Astrocyte of the cerebellum (primary cell): ENCODE measurements around the gene PCNX2.

Experiments
- DNase-seq: peaks from one replicate; pipeline ENCODE4 v3.0.0-alpha.2; 2011; ENCODE audit warnings: low read depth
- H3K4me3 ChIP-seq: 2 replicates; pipeline ENCODE4 v1.5.1; 2011; ENCODE audit warnings: mild to moderate bottlenecking, low read depth, low read length, moderate library complexity
- in situ Hi-C: cut with HindIII; loops from 2 replicates; pipeline ENCODE4 v1.10.0; 2017; ENCODE audit warnings: low sequenced_read_pairs
- TF ChIP-seq, protein P1 (sequence below): IDR thresholded peaks from 2 replicates; pipeline ENCODE4 v1.5.1; 2012; ENCODE audit warnings: low read length, low read depth, moderate library complexity, mild to moderate bottlenecking; ENCODE audit errors: missing control alignments

The PCNX2 gene

DNA sequence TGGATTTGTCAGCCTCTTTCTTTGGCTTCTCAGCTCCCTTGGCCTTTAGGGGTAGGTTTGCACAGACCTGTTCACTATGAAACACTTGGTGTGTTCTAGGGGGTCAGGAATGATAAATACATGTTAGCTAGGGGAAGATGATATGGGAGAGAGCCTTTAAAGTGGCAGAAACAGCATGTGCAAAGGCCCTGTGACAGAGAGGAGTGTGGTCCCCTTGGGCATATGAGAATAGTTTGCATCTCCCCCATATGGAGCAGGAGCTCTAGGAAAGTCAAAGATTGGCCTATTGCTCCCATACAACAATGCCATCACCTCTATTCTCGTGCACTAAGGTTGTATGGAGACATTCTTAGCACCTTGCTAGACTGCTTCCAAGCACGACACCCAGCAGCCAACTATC lies 355.8 kb downstream of the PCNX2 start:
- TF ChIP-seq, protein P1, sequence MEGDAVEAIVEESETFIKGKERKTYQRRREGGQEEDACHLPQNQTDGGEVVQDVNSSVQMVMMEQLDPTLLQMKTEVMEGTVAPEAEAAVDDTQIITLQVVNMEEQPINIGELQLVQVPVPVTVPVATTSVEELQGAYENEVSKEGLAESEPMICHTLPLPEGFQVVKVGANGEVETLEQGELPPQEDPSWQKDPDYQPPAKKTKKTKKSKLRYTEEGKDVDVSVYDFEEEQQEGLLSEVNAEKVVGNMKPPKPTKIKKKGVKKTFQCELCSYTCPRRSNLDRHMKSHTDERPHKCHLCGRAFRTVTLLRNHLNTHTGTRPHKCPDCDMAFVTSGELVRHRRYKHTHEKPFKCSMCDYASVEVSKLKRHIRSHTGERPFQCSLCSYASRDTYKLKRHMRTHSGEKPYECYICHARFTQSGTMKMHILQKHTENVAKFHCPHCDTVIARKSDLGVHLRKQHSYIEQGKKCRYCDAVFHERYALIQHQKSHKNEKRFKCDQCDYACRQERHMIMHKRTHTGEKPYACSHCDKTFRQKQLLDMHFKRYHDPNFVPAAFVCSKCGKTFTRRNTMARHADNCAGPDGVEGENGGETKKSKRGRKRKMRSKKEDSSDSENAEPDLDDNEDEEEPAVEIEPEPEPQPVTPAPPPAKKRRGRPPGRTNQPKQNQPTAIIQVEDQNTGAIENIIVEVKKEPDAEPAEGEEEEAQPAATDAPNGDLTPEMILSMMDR: no peak
- no peak overlapping the region for H3K4me3 ChIP-seq
- no peak for DNase-seq
- in situ Hi-C loops: no loop called here

DNA sequence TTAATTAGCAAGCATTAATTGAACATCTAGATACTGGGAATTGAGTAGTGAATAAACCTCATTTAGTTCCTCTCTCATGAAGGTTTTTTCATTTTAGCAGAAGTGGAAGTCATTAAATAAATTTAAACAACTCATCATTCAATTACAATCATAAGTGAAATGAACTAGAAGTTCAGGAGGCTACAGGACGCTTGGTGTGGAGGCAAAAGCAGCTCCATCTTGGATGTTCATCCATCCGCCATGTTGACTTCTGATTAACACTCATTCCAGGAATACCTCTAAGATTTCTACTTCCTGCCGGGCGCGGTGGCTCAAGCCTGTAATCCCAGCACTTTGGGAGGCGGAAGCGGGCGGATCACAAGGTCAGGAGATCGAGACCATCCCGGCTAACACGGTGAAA lies 356.6 kb downstream of the PCNX2 start:
- no peak for DNase-seq
- in situ Hi-C loops: no loop called here
- TF ChIP-seq, protein P1: no peak
- H3K4me3 ChIP-seq: no peak overlapping the region

DNA sequence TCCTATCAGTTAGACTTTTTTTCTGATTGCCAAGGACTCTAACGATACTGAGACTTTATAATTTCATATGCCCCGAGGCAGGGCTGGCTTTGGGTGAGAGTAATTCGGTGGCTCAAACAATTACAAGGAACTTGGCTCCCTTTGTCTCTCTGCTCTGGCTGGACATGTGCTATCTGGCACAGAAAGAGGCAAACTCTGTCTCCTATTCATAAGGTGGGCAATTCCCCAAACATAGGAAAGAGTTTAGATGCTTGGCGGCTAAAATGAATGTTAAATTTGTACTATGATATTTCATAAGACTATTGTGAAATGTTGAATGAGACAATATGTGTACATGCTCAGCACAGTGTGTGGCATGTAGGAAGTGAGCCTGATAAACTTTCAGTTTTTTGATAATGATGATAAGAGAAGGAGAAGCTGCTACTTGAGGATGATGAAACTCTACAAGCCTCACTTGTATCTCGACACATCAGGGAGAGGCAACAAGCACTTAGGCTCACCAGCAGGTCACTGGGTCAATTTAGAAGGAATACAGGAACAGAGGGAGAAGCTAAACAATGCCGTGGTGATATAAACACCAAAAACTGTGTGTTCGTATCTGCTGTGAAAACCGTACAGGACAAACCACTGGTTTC lies 357.7 kb downstream of the PCNX2 start:
- DNase-seq: no peak
- TF ChIP-seq, protein P1: no peak
- in situ Hi-C loops: no loop called here
- H3K4me3 ChIP-seq: no peak overlapping the region

DNA sequence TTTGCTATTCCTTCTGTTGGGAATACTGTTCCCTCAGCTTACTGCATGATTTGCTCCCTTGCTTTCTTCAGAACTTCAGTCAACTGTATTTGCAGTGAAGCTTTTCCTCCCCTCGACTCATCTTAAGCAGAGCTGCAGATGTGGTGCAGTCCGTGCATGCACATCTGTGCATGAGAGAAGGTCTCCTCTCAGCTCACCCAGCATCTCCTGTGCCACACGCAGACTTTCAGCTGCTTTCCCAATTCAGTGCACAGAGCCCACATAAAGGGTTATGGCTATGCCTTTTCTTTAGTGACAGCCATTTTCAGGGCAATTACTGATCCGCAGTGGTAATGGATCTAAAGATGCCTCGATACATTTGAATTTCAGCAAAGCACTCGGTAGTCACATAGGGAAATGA lies 358.6 kb downstream of the PCNX2 start:
- in situ Hi-C loops: no loop called here
- no peak for DNase-seq
- TF ChIP-seq, protein P1: no peak
- no peak overlapping the region for H3K4me3 ChIP-seq
